Stimulated activated CD8-positive, alpha-beta memory T cell treated with anti-CD3 and anti-CD28 coated beads, Interleukin-12 subunit alpha, Interleukin-12 subunit beta, amount 100 ng/mL, for 4 hours (primary cell): ENCODE data around the gene ARHGEF10L.
"Not testable (repeated sequence)": the region's sequence is repeated elsewhere in the genome, so short reads cannot be mapped to it uniquely, and the experiment has no call there.

Experiments
- DNase-seq: peaks from one replicate; pipeline ENCODE4 v3.0.0-alpha.2; 2020; ENCODE audit warnings: low read depth

Gene ARHGEF10L

GRCh38 chr1:17743925-17744324, 204.4 kb downstream of the ARHGEF10L start:
- DNase-seq, result no peak

- DNase-seq, result no peak
These were observed 205.4 kb downstream of the ARHGEF10L start for GRCh38 chr1:17744666-17745478.

- no peak for DNase-seq
These were observed 206.0 kb downstream of the ARHGEF10L start for GRCh38 chr1:17745479-17745955.

- DNase-seq, result not testable (repeated sequence)
These were observed 206.8 kb downstream of the ARHGEF10L start for GRCh38 chr1:17746281-17746680.

GRCh38 chr1:17746920-17747319, 207.4 kb downstream of the ARHGEF10L start:
- DNase-seq, result no peak
